KBM-7 (cell line): ENCODE results near the gene INTS14.
"Not testable (repeated sequence)": the region's sequence is repeated elsewhere in the genome, so short reads cannot be mapped to it uniquely, and the experiment has no call there.

ENCODE experiments used
- DNase-seq: peaks from one replicate; pipeline ENCODE4 v3.0.0-alpha.2; 2015
- in situ Hi-C: fragments of 300-500 bp; cut with MboI; formaldehyde crosslinking; loops from 2 replicates; pipeline ENCODE4 v1.14.3; 2020; ENCODE audit warnings: low sequenced_read_pairs, low pct_unique_long_range_greater_than_20kb, mixed read lengths

INTS14 gene

GRCh38 chr15:65633752-65634151, 22.8 kb upstream of the INTS14 start:
- in situ Hi-C loops, result no loop called here
- no peak for DNase-seq

- DNase-seq, result no peak
- in situ Hi-C loops, result no loop called here
Observed at GRCh38 chr15:65632780-65633375, 21.9 kb upstream of the INTS14 start.

- in situ Hi-C loops, result no loop called here
- no peak for DNase-seq
Observed at GRCh38 chr15:65631503-65631902, 20.6 kb upstream of the INTS14 start.

- in situ Hi-C loops, result no loop called here
- DNase-seq, result no peak
Observed at GRCh38 chr15:65630760-65631159, 19.8 kb upstream of the INTS14 start.

DNA sequence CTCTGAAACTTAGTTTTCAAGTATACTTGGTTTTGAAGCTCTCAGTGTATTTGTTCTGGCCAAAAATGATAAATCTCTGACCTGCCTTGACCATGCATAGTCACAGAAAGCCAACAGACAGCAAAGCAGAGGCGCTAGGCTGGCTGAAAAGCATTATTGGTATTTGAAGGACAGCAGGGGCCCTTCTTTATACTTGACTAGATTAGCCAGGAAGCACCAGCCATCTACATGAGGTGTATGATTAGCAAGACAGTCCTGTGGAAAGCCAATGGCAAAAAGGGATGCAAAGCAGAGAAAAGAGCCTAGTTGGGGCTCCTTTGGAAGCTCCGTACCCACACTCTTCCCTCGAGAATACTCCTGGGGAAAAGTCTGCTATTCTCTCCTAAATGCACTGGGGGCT, 18.6 kb upstream of the INTS14 start:
- in situ Hi-C loops, result no loop called here
- DNase-seq, result no peak

GRCh38 chr15:65626856-65627255, 15.9 kb upstream of the INTS14 start:
- DNase-seq, result no peak
- in situ Hi-C loops, result no loop called here

DNA sequence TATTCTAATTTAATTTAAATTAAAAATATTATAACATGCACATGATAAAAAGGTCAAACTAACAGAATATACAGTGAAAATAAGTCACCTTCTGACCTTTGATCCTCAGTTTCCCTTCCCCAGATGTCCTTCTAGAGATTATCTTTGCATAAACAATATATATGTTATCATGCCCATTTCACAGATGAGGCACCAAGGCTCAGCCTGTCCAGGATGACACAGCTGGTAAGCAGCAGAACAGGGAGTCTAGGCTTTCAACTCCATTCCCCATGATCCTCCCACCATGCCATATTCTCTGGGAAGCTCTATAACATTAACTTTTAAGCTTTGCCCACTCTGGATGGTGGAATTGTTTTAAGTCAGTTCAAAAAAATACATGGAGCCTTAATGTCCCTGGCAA, 12.2 kb upstream of the INTS14 start:
- in situ Hi-C loops, result no loop called here
- DNase-seq, result no peak

- in situ Hi-C loops, result no loop called here
- DNase-seq, result no peak
Observed at GRCh38 chr15:65621638-65622037, 10.7 kb upstream of the INTS14 start, which contains the start of gene SLC24A1. Gene SLC24A1 (plus strand): TSS chr15:65621938. CDS start chr15:65624081, 2,143 bp downstream.

DNA sequence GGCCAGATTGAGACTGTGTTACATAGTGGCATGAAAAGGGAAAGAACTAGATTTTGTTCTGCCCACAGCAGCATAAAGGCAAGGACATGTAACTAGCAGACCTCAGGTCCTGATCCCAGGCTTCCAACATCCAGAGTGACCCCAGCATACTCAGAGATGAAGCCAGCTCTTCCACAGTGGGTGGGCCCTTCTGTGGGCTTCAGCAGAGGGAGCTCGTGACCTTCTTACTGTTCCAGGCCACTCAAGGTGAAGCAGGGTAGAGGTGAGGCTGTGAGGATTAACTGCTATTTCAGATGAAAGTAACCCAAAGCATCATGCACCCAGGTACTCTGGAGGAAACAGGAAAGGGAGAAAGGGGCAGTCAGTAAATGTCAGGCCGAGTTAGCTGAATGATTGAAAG, 9.9 kb upstream of the INTS14 start:
- in situ Hi-C loops, result no loop called here
- DNase-seq, result no peak

DNA sequence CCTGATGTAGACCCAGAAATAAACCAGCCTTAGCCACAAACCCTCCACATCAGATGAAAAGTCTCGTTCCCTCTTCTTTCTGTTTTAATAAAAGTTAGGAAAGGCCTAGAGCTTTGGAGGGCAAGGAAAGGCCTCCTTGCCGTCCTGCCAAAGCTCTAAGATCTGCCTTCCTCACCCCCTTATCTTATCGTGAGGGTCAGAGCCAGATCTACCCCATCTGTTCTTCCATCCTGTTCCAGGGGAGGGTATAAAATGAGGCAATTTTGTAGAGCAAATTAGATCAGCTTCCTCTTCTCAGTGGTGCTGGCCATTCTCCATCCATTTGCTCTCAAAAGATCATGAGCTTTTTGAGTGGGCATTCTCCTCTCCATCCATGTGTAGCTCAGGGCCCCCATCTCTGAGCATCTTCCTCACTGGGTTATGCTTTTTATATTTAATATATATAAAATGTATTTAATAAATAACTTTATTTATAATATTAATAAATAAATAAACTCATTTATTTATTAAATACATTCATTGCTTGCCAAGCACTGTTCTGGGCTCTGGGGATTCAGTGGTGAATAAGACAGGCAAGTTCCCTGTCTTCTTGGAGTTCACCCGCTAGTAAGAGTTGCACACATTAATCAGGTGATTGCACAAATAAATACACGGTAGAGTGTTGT, 8.8 kb upstream of the INTS14 start:
- in situ Hi-C loops, result no loop called here
- peak; percentile 39 for DNase-seq

DNA sequence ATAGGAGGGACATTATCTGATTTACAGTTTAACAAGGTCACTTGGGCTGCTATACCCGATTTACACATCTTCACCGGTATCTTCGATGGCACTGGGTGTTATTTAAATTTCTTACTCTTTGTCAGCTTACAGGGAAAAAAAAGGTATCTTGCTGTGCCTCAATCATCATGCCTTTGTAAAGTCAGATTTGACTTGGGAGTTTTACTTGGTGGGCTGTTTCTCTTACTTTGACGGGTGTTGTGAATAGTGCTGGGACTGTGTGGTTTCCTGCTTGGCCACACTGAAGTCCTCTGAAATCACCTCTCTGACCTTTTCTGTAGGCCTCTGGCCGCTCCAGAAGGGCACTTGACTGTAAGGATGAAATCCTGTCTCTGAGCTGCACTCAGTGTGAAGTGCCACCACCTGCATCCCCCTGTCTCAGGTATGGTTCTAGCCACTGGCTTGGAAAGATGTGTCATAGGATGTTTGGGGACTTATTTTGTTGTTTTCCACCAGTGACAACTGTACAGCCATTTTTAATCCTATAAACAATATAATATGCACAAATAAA, 7.7 kb upstream of the INTS14 start:
- in situ Hi-C loops, result no loop called here
- no peak for DNase-seq

- DNase-seq, in situ Hi-C loops: not testable (repeated sequence)
Observed at GRCh38 chr15:65615887-65616286, 5.0 kb upstream of the INTS14 start.

GRCh38 chr15:65612949-65613744, 2.2 kb upstream of the INTS14 start:
- in situ Hi-C loops, result no loop called here
- peak; percentile 63 for DNase-seq

GRCh38 chr15:65612616-65612946, 1.6 kb upstream of the INTS14 start:
- no peak for DNase-seq
- in situ Hi-C loops, result no loop called here

- in situ Hi-C loops, result no loop called here
- no peak for DNase-seq
Observed at GRCh38 chr15:65611888-65612615, 1.1 kb upstream of the INTS14 start.

DNA sequence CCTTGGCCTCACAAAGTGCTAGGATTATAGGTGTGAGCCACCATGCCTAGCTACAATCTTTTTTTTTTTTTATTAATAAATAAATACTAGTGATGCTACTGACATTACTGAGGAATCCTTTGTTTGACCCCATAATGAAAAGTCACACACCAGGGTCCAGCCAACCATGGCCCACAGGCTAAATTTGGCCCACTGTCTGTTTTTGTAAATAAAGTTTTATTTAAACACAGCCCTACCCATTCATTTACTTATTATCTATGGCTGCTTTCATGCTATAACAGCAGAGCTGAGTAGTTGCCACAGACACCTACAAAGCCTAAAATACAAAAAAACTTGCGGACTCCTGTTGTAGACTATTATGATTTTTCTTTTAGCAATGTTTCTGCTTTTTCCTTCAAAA, 7.4 kb downstream of the INTS14 start:
- in situ Hi-C loops, result no loop called here
- no peak for DNase-seq

GRCh38 chr15:65603134-65603533, 7.8 kb downstream of the INTS14 start:
- no peak for DNase-seq
- in situ Hi-C loops, result no loop called here

DNA sequence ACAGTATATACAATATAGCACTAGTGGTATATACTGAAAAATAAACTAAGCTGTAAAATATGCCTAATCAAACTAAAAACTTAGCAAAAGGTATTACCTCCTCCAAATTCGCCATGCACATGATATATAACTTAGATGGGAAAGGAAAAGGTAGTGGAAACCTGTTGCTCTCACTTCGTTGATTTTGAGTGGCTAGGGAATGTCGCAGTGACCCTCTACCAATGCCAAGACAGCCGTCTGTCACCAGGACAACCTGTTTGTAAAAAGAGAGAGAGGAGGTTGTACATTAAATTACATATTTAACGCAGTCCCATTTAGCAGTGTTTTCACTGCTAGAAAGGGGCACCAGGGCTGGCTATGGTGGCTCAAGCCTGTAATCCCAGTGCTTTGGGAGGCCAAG, 11.3 kb downstream of the INTS14 start:
- in situ Hi-C loops, result no loop called here
- no peak for DNase-seq

GRCh38 chr15:65598468-65598867, 12.5 kb downstream of the INTS14 start:
- DNase-seq, result no peak

GRCh38 chr15:65595960-65596359, 15.0 kb downstream of the INTS14 start:
- DNase-seq, result peak; percentile 45
- in situ Hi-C loops, result no loop called here

More at GRCh38 chr15:65598468-65598867, 12.5 kb downstream of the INTS14 start:
- in situ Hi-C loops, result no loop called here
